MM.1S (cell line): ENCODE measurements around the gene FHIT.

Experiments used
- EZH2 ChIP-seq: fragments of 300-600 bp; sonication (generic); optimal IDR thresholded peaks from 2 replicates; pipeline ENCODE3; 2017; ENCODE audit warnings: low read depth, mild to moderate bottlenecking, antibody characterized with exemption, low read length, mixed read lengths
- EZH2phosphoT487 ChIP-seq: fragments of 300-600 bp; sonication (generic); IDR thresholded peaks from 2 replicates; pipeline ENCODE4 v1.6.1; 2018; ENCODE audit warnings: antibody characterized with exemption, low read length
- TF ChIP-seq, protein P1 (sequence below): fragments of 300-600 bp; sonication (generic); IDR thresholded peaks from 2 replicates; pipeline ENCODE4 v1.5.1; 2016; ENCODE audit warnings: antibody characterized with exemption, low read length, mixed read lengths

DNA sequence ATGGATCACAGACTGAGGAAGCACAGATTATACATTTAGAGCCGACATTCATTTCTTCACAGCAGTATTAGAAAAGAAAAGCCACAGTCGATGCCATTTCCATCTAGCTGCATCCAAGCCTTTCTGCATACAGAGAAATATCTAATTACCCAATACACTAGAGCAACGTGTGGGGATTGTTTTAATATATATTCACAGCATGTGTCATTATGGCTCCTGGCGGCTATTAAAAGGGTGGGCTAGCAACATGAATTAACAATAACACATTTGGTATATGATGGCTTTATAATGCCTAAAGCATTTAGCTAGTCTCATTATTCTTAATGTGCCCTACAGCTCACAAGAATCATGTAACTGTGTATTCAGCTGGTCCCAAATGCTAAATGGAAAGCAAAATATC lies 1030.5 kb downstream of the FHIT start:
- TF ChIP-seq, protein P1, sequence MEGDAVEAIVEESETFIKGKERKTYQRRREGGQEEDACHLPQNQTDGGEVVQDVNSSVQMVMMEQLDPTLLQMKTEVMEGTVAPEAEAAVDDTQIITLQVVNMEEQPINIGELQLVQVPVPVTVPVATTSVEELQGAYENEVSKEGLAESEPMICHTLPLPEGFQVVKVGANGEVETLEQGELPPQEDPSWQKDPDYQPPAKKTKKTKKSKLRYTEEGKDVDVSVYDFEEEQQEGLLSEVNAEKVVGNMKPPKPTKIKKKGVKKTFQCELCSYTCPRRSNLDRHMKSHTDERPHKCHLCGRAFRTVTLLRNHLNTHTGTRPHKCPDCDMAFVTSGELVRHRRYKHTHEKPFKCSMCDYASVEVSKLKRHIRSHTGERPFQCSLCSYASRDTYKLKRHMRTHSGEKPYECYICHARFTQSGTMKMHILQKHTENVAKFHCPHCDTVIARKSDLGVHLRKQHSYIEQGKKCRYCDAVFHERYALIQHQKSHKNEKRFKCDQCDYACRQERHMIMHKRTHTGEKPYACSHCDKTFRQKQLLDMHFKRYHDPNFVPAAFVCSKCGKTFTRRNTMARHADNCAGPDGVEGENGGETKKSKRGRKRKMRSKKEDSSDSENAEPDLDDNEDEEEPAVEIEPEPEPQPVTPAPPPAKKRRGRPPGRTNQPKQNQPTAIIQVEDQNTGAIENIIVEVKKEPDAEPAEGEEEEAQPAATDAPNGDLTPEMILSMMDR: no peak
- no peak for TF ChIP-seq EZH2phosphoT487
- TF ChIP-seq EZH2: no peak
